GM12878 (cell line): Measurements from ENCODE around the gene RPLP2. TPM values are rescaled to one million over a fixed set of nuclear protein-coding genes. Genes with fewer than 3 reads are reported as not detected.

Source experiments
- ATAC-seq: fragments of 200-7000 bp; cut with Tn5 transposase; 3 replicates; pipeline ENCODE4 v1.9.1; 2020; ENCODE audit warnings: mild to moderate bottlenecking, moderate library complexity
- BruUV-seq: library from RNA; stranded (reverse); fragments of 400-500 nt; replicated peaks from 2 replicates; lab custom pipeline; 2021; lab: Mats Ljungman, UMichigan
- CTCF ChIA-PET: fragments of 300-600 bp; sonication (Branson Sonifier 250); formaldehyde crosslinking; extraction: SDS; loops from one replicate; lab custom pipeline; 2021; ENCODE audit warnings: inconsistent platforms; lab: Yijun Ruan, JAX
- POLR2A ChIA-PET: fragments of 350-600 bp; formaldehyde crosslinking; extraction: SDS; loops from one replicate; lab custom pipeline; 2021; ENCODE audit warnings: inconsistent platforms; lab: Charles Lee
- RAD21 ChIA-PET: fragments of 300-600 bp; sonication (Branson Sonifier 250); formaldehyde crosslinking; loops from one replicate; lab custom pipeline; 2023; ENCODE audit warnings: antibody characterized with exemption; ENCODE audit not compliant: unreplicated experiment; lab: Charles Lee
- SMC1A ChIA-PET: fragments of 300-600 bp; sonication (Branson Sonifier 250); formaldehyde crosslinking; loops from one replicate; lab custom pipeline; 2023; ENCODE audit not compliant: unreplicated experiment, uncharacterized antibody; lab: Charles Lee
- DNase-seq: peaks from one replicate; pipeline ENCODE4 v3.0.0-alpha.2; 2011; ENCODE audit warnings: low read depth, low spot score
- FAIRE-seq: peaks from 3 replicates; lab custom pipeline; 2011; peaks lifted over from hg19 to GRCh38; lab: Jason Lieb, UNC
- H2AFZ ChIP-seq: 2 replicates; pipeline ENCODE4 v1.6.0; 2011; ENCODE audit warnings: low read depth, low read length, control low read depth; ENCODE audit not compliant: control insufficient read depth
- H3K27ac ChIP-seq: 2 replicates; pipeline ENCODE4 v1.5.1; 2011; ENCODE audit warnings: control low read depth; ENCODE audit not compliant: control insufficient read depth, insufficient read depth
- H3K27me3 ChIP-seq, 2 experiments: replicated peaks in 1 of 2; 2 replicates each; pipeline versions ENCODE4 v1.6.0 to v1.6.1; 2011; ENCODE audit warnings: low read length in 1 of 2; ENCODE audit not compliant: control insufficient read depth in 2 of 2, insufficient read depth in 2 of 2
- H3K36me3 ChIP-seq, 2 experiments: 2 replicates each; pipeline ENCODE4 v1.5.1; 2011; ENCODE audit warnings: low read length in 1 of 2; ENCODE audit not compliant: control insufficient read depth in 2 of 2, insufficient read depth in 2 of 2
- H3K4me1 ChIP-seq: 2 replicates; pipeline ENCODE4 v1.6.1; 2011; ENCODE audit warnings: mild to moderate bottlenecking, low read length, moderate library complexity, mixed read lengths; ENCODE audit not compliant: control insufficient read depth, insufficient read depth
- H3K4me2 ChIP-seq: 2 replicates; pipeline ENCODE4 v1.6.0; 2011; ENCODE audit warnings: control low read depth; ENCODE audit not compliant: control insufficient read depth, insufficient read depth
- H3K4me3 ChIP-seq: fragments of 200-600 bp; sonication (generic); 2 replicates; pipeline ENCODE4 v1.5.1; 2016
- H3K79me2 ChIP-seq: 2 replicates; pipeline ENCODE4 v1.6.0; 2011; ENCODE audit warnings: low read length; ENCODE audit not compliant: control insufficient read depth, insufficient read depth
- H3K9ac ChIP-seq: 2 replicates; pipeline ENCODE4 v1.8.0; 2011; ENCODE audit warnings: low read length, control low read depth, mixed read lengths; ENCODE audit not compliant: control insufficient read depth, insufficient read depth
- H3K9me3 ChIP-seq: replicated peaks from 3 replicates; pipeline ENCODE4 v1.5.1; 2011; ENCODE audit warnings: mild to moderate bottlenecking, low read length; ENCODE audit not compliant: control insufficient read depth, insufficient read depth
- H4K20me1 ChIP-seq: 2 replicates; pipeline ENCODE4 v1.6.0; 2011; ENCODE audit not compliant: control insufficient read depth, insufficient read depth
- ATF2 ChIP-seq: IDR thresholded peaks from 2 replicates; pipeline ENCODE4 v1.6.1; 2012; ENCODE audit warnings: low read length, inconsistent platforms
- IKZF1 ChIP-seq: fragments of 450-650 bp; conservative IDR thresholded peaks from 2 replicates; pipeline ENCODE4 v1.6.1; 2017; ENCODE audit warnings: antibody characterized with exemption, mild to moderate bottlenecking
- PML ChIP-seq: IDR thresholded peaks from 2 replicates; pipeline ENCODE4 v1.6.1; 2012; ENCODE audit warnings: low read length, inconsistent platforms
- POLR2A ChIP-seq: IDR thresholded peaks from 2 replicates; pipeline ENCODE4 v1.6.1; 2011; ENCODE audit warnings: low read depth, mild to moderate bottlenecking, low read length
- WGBS: methylation state at CpG from one replicate; pipeline ENCODE4 v1.1.6; 2016; ENCODE audit warnings: low lambda C conversion rate; ENCODE audit not compliant: insufficient replicate concordance, insufficient coverage; ENCODE audit errors: missing lambda C conversion rate; 5-methylcytosine and 5-hydroxymethylcytosine counted together
- in situ Hi-C: fragments of 300-500 bp; cut with MboI; formaldehyde crosslinking; loops from 9 replicates; pipeline ENCODE4 v1.14.3; 2018; ENCODE audit warnings: mixed read lengths
- intact Hi-C: fragments of 100-400 bp; cut with micrococcal nuclease; formaldehyde crosslinking; loops from one replicate; pipeline ENCODE4 v1.14.2; 2022; ENCODE audit not compliant: unreplicated experiment
- polyA plus RNA-seq, 11 experiments: library from polyadenylated mRNA; depleted of rRNA in 4 of 11; unstranded in 6 of 11; stranded (reverse) in 5 of 11; fragments of >200 nt; fragmentation: Nextera tagmentation in 4 of 11; fragmentation: Illumina TruSeq in 1 of 11; extraction: Ambion mirVana in 4 of 11; extraction: Trizol in 1 of 11; gene quantifications; 1 replicate in 1 of 11; 2 replicates in 10 of 11; pipeline versions ENCODE4 v1.2.1 to v1.2.3, GENCODE V29; 2011 to 2016; ENCODE audit warnings: inconsistent platforms in 2 of 11, missing spikeins in 2 of 11, low read depth in 1 of 11
- total RNA-seq, 4 experiments: library from RNA; depleted of rRNA in 3 of 4; stranded (reverse); fragments of >200 nt in 3 of 4; fragmentation: Illumina TruSeq in 1 of 4; extraction: Trizol in 1 of 4; gene quantifications; 2 replicates each; pipeline versions ENCODE4 v1.2.1 to v1.2.3, GENCODE V29; 2013 to 2021
- TF ChIP-seq, protein P1 (sequence below): IDR thresholded peaks from 2 replicates; pipeline ENCODE4 v1.6.1; 2011; ENCODE audit warnings: borderline replicate concordance, low read depth, mild to moderate bottlenecking, moderate library complexity, low read length; ENCODE audit not compliant: insufficient read depth, poor library complexity, severe bottlenecking

The RPLP2 gene
- total and polyA plus RNA-seq, 10 of the 15 experiments (the other 5 are each of a cell fraction or from before 2014, with no cell fraction given): 488 to 3,558 (median 1,481) TPM

DNA sequence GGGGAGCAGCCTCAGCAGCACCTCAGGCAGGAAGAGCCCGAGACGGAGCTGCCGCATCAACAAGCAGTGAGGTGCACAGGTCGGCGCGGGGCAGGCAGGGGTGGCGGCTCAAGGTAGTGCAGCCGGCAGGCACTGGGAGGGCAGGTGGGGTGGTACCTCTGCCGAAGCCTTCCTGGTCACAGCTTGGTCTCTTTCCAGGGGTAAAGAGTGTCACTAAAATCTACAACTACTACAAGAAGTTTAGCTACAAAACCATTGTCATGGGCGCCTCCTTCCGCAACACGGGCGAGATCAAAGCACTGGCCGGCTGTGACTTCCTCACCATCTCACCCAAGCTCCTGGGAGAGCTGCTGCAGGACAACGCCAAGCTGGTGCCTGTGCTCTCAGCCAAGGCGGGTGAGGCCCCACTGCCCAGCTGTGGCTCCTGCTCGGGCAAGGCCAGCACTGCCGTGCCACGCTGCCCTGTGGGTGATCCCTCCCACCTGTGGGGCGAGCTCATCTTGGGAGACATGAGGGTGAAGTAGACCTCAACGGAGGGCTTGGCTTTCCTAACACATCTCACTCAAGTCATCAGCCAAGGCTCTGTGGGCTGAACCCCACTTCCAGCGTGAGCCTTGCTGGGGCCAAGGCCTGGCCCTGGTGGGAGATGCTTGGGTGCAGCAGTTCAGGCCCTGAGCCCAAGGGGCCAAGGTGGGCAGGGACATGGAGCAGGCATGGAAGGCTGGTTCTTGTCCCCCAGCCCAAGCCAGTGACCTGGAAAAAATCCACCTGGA lies 46.0 kb upstream of the RPLP2 start:
- no peak overlapping the region for H2AFZ ChIP-seq
- POLR2A ChIA-PET: no interaction called here
- ATAC-seq (no peak), FAIRE-seq (no peak), DNase-seq (no peak)
- no peaks in the 10 kb centered on the region for H3K9me3 ChIP-seq
- H3K4me2 ChIP-seq: no peak overlapping the region
- SMC1A ChIA-PET: interaction anchor here (1.1 to 1.9 kb wide), 2 partner anchors 14 to 40 kb away, joined by 3 to 8 read pairs; no protein-coding TSS in a partner anchor
- CTCF ChIA-PET: interaction anchor here (1.2 to 1.4 kb wide), 2 partner anchors 15 to 38 kb away, joined by 3 to 4 read pairs; no protein-coding TSS in a partner anchor
- TF ChIP-seq PML (peak; percentile 52), IKZF1 (no peak), POLR2A (peak; percentile 63), ATF2 (peak; percentile 34; the same call in 1 of the 2 replicates)
- TF ChIP-seq, protein P1, sequence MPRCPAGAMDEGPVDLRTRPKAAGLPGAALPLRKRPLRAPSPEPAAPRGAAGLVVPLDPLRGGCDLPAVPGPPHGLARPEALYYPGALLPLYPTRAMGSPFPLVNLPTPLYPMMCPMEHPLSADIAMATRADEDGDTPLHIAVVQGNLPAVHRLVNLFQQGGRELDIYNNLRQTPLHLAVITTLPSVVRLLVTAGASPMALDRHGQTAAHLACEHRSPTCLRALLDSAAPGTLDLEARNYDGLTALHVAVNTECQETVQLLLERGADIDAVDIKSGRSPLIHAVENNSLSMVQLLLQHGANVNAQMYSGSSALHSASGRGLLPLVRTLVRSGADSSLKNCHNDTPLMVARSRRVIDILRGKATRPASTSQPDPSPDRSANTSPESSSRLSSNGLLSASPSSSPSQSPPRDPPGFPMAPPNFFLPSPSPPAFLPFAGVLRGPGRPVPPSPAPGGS: peak; percentile 39
- in situ Hi-C loops: no loop called here
- no peaks in the 10 kb centered on the region for H4K20me1 ChIP-seq
- H3K9ac ChIP-seq: no peak overlapping the region
- peaks cover 29 to 37% of the 10 kb centered on the region in 2 experiments; a peak in 3 of 4 replicates for H3K36me3 ChIP-seq
- H3K27ac ChIP-seq: no peak overlapping the region
- intact Hi-C loops: no loop called here
- RAD21 ChIA-PET: interaction anchor here (0.6 to 1.5 kb wide), 2 partner anchors 38 to 57 kb away, joined by 3 read pairs; no protein-coding TSS in a partner anchor
- no TSS peak for BruUV-seq
- H3K79me2 ChIP-seq: no peaks in the 10 kb centered on the region
- H3K27me3 ChIP-seq: no peaks in the 10 kb centered on the region
- no peaks in the 10 kb centered on the region for H3K4me1 ChIP-seq
- 86% methylated on average over 22 of the region's 22 CpGs for WGBS
- H3K4me3 ChIP-seq: no peak overlapping the region
